WTC11 (cell line): ENCODE measurements around the gene KAZN. TPM values are rescaled to one million over a fixed set of nuclear protein-coding genes. Genes with fewer than 3 reads are reported as not detected.

Source experiments
- ATAC-seq: fragments of 200-7000 bp; cut with Tn5 transposase; 2 replicates; pipeline ENCODE4 v1.10.0; 2021; ENCODE audit warnings: mild to moderate bottlenecking, moderate library complexity
- CTCF ChIA-PET: fragments of 300-600 bp; sonication (Branson Sonifier 250); formaldehyde crosslinking; loops from one replicate; lab custom pipeline; 2021; ENCODE audit warnings: antibody characterized with exemption; lab: Charles Lee
- POLR2A ChIA-PET: fragments of 350-600 bp; sonication (Branson Sonifier 250); formaldehyde crosslinking; loops from one replicate; lab custom pipeline; 2021; ENCODE audit warnings: antibody characterized with exemption; lab: Charles Lee
- DNase-seq: peaks from one replicate; pipeline ENCODE4 v3.0.0; 2021; ENCODE audit warnings: low spot score
- H3K27ac Mint-ChIP-seq: 2 replicates; pipeline ENCODE4 v1.8.0; 2021; ENCODE audit warnings: mixed read lengths
- H3K27me3 Mint-ChIP-seq: 2 replicates; pipeline ENCODE4 v1.8.0; 2021; ENCODE audit warnings: low read depth, mild to moderate bottlenecking, moderate library complexity, mixed read lengths
- H3K36me3 Mint-ChIP-seq: 2 replicates; pipeline ENCODE4 v1.8.0; 2021; ENCODE audit warnings: mixed read lengths
- H3K4me1 Mint-ChIP-seq: 2 replicates; pipeline ENCODE4 v1.8.0; 2022; ENCODE audit warnings: mixed read lengths
- H3K4me3 Mint-ChIP-seq: 2 replicates; pipeline ENCODE4 v1.8.0; 2021; ENCODE audit warnings: mild to moderate bottlenecking, moderate library complexity, mixed read lengths
- H3K9me3 Mint-ChIP-seq: 2 replicates; pipeline ENCODE4 v1.8.0; 2021; ENCODE audit warnings: mixed read lengths
- ATF6 ChIP-seq: sonication (generic); formaldehyde crosslinking; IDR thresholded peaks from 2 replicates; pipeline ENCODE4 v1.8.1; 2023; ENCODE audit warnings: mild to moderate bottlenecking, missing genetic modification reagents
- FOXJ3 ChIP-seq: sonication (generic); formaldehyde crosslinking; IDR thresholded peaks from 2 replicates; pipeline ENCODE4 v1.9.0; 2021; ENCODE audit warnings: missing genetic modification reagents, mild to moderate bottlenecking, borderline replicate concordance
- JUN ChIP-seq: sonication (generic); formaldehyde crosslinking; IDR thresholded peaks from 2 replicates; pipeline ENCODE4 v1.8.0; 2023; ENCODE audit warnings: mild to moderate bottlenecking, missing genetic modification reagents
- MLX ChIP-seq: sonication (generic); formaldehyde crosslinking; IDR thresholded peaks from 2 replicates; pipeline ENCODE4 v1.8.1; 2023; ENCODE audit warnings: mild to moderate bottlenecking, missing genetic modification reagents, moderate library complexity
- NFATC4 ChIP-seq: fragments of 250-450 bp; sonication (Bioruptor Pico); IDR thresholded peaks from 2 replicates; pipeline ENCODE4 v1.9.0; 2021; ENCODE audit warnings: mild to moderate bottlenecking
- NFE2L1 ChIP-seq: sonication (generic); formaldehyde crosslinking; IDR thresholded peaks from 2 replicates; pipeline ENCODE4 v1.8.1; 2023; ENCODE audit warnings: missing genetic modification reagents
- NR3C1 ChIP-seq: sonication (generic); formaldehyde crosslinking; conservative IDR thresholded peaks from 2 replicates; pipeline ENCODE4 v1.8.1; 2023; ENCODE audit warnings: low read depth, mild to moderate bottlenecking, missing genetic modification reagents
- RELA ChIP-seq: sonication (generic); formaldehyde crosslinking; IDR thresholded peaks from 2 replicates; pipeline ENCODE4 v1.8.1; 2022; ENCODE audit warnings: missing genetic modification reagents, mild to moderate bottlenecking, borderline replicate concordance
- SOX15 ChIP-seq: fragments of 250-450 bp; sonication (Bioruptor Pico); IDR thresholded peaks from 2 replicates; pipeline ENCODE4 v1.9.0; 2021; ENCODE audit warnings: mild to moderate bottlenecking
- TEAD1 ChIP-seq: sonication (generic); formaldehyde crosslinking; IDR thresholded peaks from 2 replicates; pipeline ENCODE4 v1.8.0; 2022; ENCODE audit warnings: mild to moderate bottlenecking, missing genetic modification reagents
- TP53 ChIP-seq: sonication (generic); formaldehyde crosslinking; IDR thresholded peaks from 2 replicates; pipeline ENCODE4 v1.8.1; 2023; ENCODE audit warnings: mild to moderate bottlenecking, missing genetic modification reagents
- ZNF232 ChIP-seq: sonication (generic); formaldehyde crosslinking; IDR thresholded peaks from 2 replicates; pipeline ENCODE4 v1.8.0; 2022; ENCODE audit warnings: mild to moderate bottlenecking, missing genetic modification reagents
- ZNF263 ChIP-seq: sonication (generic); formaldehyde crosslinking; IDR thresholded peaks from 2 replicates; pipeline ENCODE4 v1.8.1; 2022; ENCODE audit warnings: low read depth, mild to moderate bottlenecking, moderate library complexity, missing genetic modification reagents
- ZNF396 ChIP-seq: fragments of 250-450 bp; sonication (Bioruptor Pico); IDR thresholded peaks from 2 replicates; pipeline ENCODE4 v1.8.0; 2021; ENCODE audit warnings: mild to moderate bottlenecking, moderate library complexity, borderline replicate concordance
- ZNF416 ChIP-seq: fragments of 250-450 bp; sonication (Bioruptor Pico); IDR thresholded peaks from 2 replicates; pipeline ENCODE4 v1.9.0; 2021; ENCODE audit warnings: mild to moderate bottlenecking, inconsistent platforms
- ZNF423 ChIP-seq: fragments of 250-450 bp; sonication (Bioruptor Pico); IDR thresholded peaks from 2 replicates; pipeline ENCODE4 v2.1.2; 2022; ENCODE audit warnings: mild to moderate bottlenecking, moderate library complexity
- ZSCAN18 ChIP-seq: fragments of 250-450 bp; sonication (Bioruptor Pico); IDR thresholded peaks from 2 replicates; pipeline ENCODE4 v2.1.2; 2022; ENCODE audit warnings: mild to moderate bottlenecking, moderate library complexity
- total RNA-seq: library from RNA; stranded (reverse); gene quantifications from 3 replicates; pipeline ENCODE4 v1.2.3, GENCODE V29; 2021
- TF ChIP-seq, protein P1 (sequence below): fragments of 250-450 bp; sonication (Bioruptor Pico); IDR thresholded peaks from 2 replicates; pipeline ENCODE4 v1.9.0; 2021; ENCODE audit warnings: mild to moderate bottlenecking, borderline replicate concordance
- TF ChIP-seq, protein P2 (sequence below): sonication (generic); formaldehyde crosslinking; IDR thresholded peaks from 2 replicates; pipeline ENCODE4 v1.8.1; 2023; ENCODE audit warnings: mild to moderate bottlenecking, missing genetic modification reagents, moderate library complexity

KAZN gene
- total RNA-seq, 1 experiment from 2014 or later = 19.9 TPM

GRCh38 chr1:14699620-14700019, 101.1 kb downstream of the KAZN start (continued):
- TF ChIP-seq, protein P1, sequence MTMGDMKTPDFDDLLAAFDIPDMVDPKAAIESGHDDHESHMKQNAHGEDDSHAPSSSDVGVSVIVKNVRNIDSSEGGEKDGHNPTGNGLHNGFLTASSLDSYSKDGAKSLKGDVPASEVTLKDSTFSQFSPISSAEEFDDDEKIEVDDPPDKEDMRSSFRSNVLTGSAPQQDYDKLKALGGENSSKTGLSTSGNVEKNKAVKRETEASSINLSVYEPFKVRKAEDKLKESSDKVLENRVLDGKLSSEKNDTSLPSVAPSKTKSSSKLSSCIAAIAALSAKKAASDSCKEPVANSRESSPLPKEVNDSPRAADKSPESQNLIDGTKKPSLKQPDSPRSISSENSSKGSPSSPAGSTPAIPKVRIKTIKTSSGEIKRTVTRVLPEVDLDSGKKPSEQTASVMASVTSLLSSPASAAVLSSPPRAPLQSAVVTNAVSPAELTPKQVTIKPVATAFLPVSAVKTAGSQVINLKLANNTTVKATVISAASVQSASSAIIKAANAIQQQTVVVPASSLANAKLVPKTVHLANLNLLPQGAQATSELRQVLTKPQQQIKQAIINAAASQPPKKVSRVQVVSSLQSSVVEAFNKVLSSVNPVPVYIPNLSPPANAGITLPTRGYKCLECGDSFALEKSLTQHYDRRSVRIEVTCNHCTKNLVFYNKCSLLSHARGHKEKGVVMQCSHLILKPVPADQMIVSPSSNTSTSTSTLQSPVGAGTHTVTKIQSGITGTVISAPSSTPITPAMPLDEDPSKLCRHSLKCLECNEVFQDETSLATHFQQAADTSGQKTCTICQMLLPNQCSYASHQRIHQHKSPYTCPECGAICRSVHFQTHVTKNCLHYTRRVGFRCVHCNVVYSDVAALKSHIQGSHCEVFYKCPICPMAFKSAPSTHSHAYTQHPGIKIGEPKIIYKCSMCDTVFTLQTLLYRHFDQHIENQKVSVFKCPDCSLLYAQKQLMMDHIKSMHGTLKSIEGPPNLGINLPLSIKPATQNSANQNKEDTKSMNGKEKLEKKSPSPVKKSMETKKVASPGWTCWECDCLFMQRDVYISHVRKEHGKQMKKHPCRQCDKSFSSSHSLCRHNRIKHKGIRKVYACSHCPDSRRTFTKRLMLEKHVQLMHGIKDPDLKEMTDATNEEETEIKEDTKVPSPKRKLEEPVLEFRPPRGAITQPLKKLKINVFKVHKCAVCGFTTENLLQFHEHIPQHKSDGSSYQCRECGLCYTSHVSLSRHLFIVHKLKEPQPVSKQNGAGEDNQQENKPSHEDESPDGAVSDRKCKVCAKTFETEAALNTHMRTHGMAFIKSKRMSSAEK = no peak
- no peak for TF ChIP-seq ZNF263 (CRISPR knock-in tag)
- no peak for TF ChIP-seq RELA (CRISPR knock-in tag)
- TF ChIP-seq, all 79 proteins: peak for 0

DNA sequence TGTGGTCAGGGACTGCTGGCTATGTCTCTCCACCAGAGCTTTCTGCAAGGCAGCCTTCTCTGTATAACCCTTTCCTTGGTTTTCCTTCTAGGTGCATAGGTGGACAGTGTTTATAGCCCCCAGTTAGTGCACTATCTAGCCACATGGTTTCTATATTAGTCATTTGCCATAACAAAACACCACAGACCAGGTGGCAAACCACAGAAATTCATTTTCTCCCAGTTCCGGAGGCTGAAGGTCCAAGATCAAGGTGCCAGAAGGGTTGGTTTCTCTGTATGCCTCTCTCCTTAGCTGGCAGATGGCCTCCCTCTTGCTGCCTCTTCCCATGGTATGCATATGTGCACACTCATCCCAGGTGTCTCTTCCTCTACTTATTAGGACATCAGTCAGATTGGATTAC, 106.4 kb downstream of the KAZN start:
- ChIA-PET CTCF (no interaction called here), POLR2A (no interaction called here)
- H3K9me3 Mint-ChIP-seq = peaks cover 58% of the 10 kb centered on the region
- H3K4me3 Mint-ChIP-seq = no peak overlapping the region
- no peak for ATAC-seq
- H3K4me1 Mint-ChIP-seq = peaks cover 4% of the 10 kb centered on the region; the same call in 1 of the 2 replicates
- peaks cover 2% of the 10 kb centered on the region; the same call in 1 of the 2 replicates for H3K27me3 Mint-ChIP-seq
- TF ChIP-seq ZSCAN18 (CRISPR knock-in tag) = no peak
- TF ChIP-seq ZNF396 (CRISPR knock-in tag) = no peak
- no peak for TF ChIP-seq TP53 (CRISPR knock-in tag)
- no peak for TF ChIP-seq NR3C1 (CRISPR knock-in tag)
- TF ChIP-seq ATF6 (CRISPR knock-in tag) = no peak
- no peak for DNase-seq
- no peak overlapping the region for H3K27ac Mint-ChIP-seq
- peaks cover 57% of the 10 kb centered on the region for H3K36me3 Mint-ChIP-seq

GRCh38 chr1:14705824-14706223, 107.3 kb downstream of the KAZN start:
- DNase-seq (no peak), ATAC-seq (peak; percentile 34; the same call in 1 of the 2 replicates)
- peaks cover 58% of the 10 kb centered on the region for H3K9me3 Mint-ChIP-seq
- CTCF ChIA-PET = no interaction called here
- POLR2A ChIA-PET = no interaction called here
- H3K36me3 Mint-ChIP-seq = peaks cover 61% of the 10 kb centered on the region
- H3K4me3 Mint-ChIP-seq = no peak overlapping the region
- peaks cover 4% of the 10 kb centered on the region; the same call in 1 of the 2 replicates for H3K4me1 Mint-ChIP-seq
- TF ChIP-seq, protein P2, sequence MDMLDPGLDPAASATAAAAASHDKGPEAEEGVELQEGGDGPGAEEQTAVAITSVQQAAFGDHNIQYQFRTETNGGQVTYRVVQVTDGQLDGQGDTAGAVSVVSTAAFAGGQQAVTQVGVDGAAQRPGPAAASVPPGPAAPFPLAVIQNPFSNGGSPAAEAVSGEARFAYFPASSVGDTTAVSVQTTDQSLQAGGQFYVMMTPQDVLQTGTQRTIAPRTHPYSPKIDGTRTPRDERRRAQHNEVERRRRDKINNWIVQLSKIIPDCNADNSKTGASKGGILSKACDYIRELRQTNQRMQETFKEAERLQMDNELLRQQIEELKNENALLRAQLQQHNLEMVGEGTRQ (CRISPR knock-in tag) = no peak
- TF ChIP-seq JUN (CRISPR knock-in tag) (no peak), NFATC4 (no peak)
- H3K27ac Mint-ChIP-seq = no peak overlapping the region
- H3K27me3 Mint-ChIP-seq = peaks cover 2% of the 10 kb centered on the region; the same call in 1 of the 2 replicates

GRCh38 chr1:14706631-14707030, 108.1 kb downstream of the KAZN start:
- Mint-ChIP-seq H3K9me3 (peaks cover 58% of the 10 kb centered on the region), H3K36me3 (peaks cover 61% of the 10 kb centered on the region), H3K27ac (no peak overlapping the region), H3K4me3 (no peak overlapping the region), H3K27me3 (peaks cover 2% of the 10 kb centered on the region; the same call in 1 of the 2 replicates), H3K4me1 (peaks cover 8% of the 10 kb centered on the region)
- TF ChIP-seq ZNF423 (CRISPR knock-in tag) = no peak
- TF ChIP-seq ZNF416 = no peak
- no peak for TF ChIP-seq ZNF232 (CRISPR knock-in tag)
- TF ChIP-seq MLX (CRISPR knock-in tag) = no peak
- no peak for TF ChIP-seq NFE2L1 (CRISPR knock-in tag)
- no peak for TF ChIP-seq ATF6 (CRISPR knock-in tag)
- TF ChIP-seq SOX15 (CRISPR knock-in tag) = no peak
- TF ChIP-seq FOXJ3 (CRISPR knock-in tag) = no peak
- TF ChIP-seq TEAD1 (CRISPR knock-in tag) = no peak
- no peak for ATAC-seq
- no peak for DNase-seq
- ChIA-PET POLR2A (no interaction called here), CTCF (no interaction called here)
